Stimulated activated naive B cell treated with anti-CD40 and anti-IgM and Interleukin-4, amounts not matched to agents 10 μg/mL and 1 μg/mL and 100 μg/mL, for 72 hours (primary cell): Measurements from ENCODE around the gene FAM240B.

Source experiments
- ATAC-seq, 2 donors: fragments of 150-1000 bp; cut with Tn5 transposase; replicated peaks; 2 replicates each; pipeline ENCODE4 v1.10.0; 2021; ENCODE audit warnings: moderate library complexity in 1 of 2
- DNase-seq: peaks from one replicate; pipeline ENCODE4 v3.0.0; 2021
- H3K27ac Mint-ChIP-seq: one replicate; pipeline ENCODE4 v1.8.0; 2022; ENCODE audit warnings: mild to moderate bottlenecking, mixed read lengths
- H3K27me3 Mint-ChIP-seq, 2 donors: one replicate each; pipeline ENCODE4 v1.8.0; 2022; ENCODE audit warnings: mixed read lengths in 2 of 2
- H3K36me3 Mint-ChIP-seq, 2 donors: one replicate each; pipeline ENCODE4 v1.8.0; 2022; ENCODE audit warnings: mixed read lengths in 2 of 2, mild to moderate bottlenecking in 1 of 2
- H3K4me1 Mint-ChIP-seq, 2 donors: one replicate each; pipeline ENCODE4 v1.8.0; 2022; ENCODE audit warnings: mixed read lengths in 2 of 2, mild to moderate bottlenecking in 1 of 2
- H3K4me3 Mint-ChIP-seq, 2 donors: one replicate each; pipeline ENCODE4 v1.8.0; 2022; ENCODE audit warnings: mild to moderate bottlenecking in 2 of 2, mixed read lengths in 2 of 2, moderate library complexity in 1 of 2
- H3K9me3 Mint-ChIP-seq, 2 donors: one replicate each; pipeline ENCODE4 v1.8.0; 2022; ENCODE audit warnings: mixed read lengths in 2 of 2, mild to moderate bottlenecking in 1 of 2

The FAM240B gene

DNA sequence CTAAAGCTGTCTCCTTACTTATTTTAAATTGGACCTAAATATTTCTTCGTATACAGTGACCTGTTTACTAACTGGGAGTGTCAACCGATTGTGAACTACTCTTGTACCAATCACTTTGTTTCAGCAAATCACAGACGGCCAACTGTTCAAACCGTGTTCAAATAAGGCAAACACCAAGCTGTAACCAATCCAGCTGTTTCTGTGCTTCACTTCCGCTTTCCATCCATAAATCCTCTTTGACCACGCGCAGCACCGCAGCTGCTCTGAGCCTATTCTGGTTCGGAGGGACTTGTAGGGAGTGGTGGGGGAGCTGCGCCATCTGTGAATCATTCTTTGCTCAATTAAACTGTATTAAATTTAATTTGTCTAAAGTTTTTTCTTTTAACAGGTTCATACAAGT lies 4.8 kb upstream of the FAM240B start:
- Mint-ChIP-seq H3K4me1 (no peaks in the 10 kb centered on the region), H3K27me3 (peaks cover 7 to 9% of the 10 kb centered on the region in 2 donors), H3K9me3 (no peaks in the 10 kb centered on the region), H3K27ac (no peak overlapping the region), H3K4me3 (no peak overlapping the region), H3K36me3 (no peaks in the 10 kb centered on the region)
- no peak for DNase-seq
- no peak for ATAC-seq

DNA sequence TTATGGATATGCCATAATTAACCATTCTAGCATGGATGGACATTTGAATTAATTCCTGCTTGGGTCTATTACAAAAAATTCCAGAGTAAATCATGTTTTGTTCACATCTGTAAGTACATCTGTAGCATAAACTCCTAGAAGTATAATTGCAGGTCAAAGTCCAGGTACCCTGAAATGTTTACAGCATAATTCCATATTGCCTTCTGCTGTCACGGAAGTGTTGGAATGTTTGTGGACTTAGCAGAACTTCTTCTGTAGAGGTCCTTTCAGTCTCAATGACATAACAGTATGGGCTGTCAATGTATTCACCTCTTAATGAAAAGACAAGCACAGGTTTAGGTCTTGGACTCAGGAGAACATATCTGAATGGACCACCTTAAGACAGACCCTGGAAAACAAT lies 1.8 kb downstream of the FAM240B start:
- H3K9me3 Mint-ChIP-seq: no peaks in the 10 kb centered on the region
- H3K36me3 Mint-ChIP-seq: no peaks in the 10 kb centered on the region
- H3K4me3 Mint-ChIP-seq: no peak overlapping the region
- no peaks in the 10 kb centered on the region for H3K4me1 Mint-ChIP-seq
- peaks cover 0 to 8% of the 10 kb centered on the region in 2 donors for H3K27me3 Mint-ChIP-seq
- no peak overlapping the region for H3K27ac Mint-ChIP-seq
- no peak for ATAC-seq
- no peak for DNase-seq

DNA sequence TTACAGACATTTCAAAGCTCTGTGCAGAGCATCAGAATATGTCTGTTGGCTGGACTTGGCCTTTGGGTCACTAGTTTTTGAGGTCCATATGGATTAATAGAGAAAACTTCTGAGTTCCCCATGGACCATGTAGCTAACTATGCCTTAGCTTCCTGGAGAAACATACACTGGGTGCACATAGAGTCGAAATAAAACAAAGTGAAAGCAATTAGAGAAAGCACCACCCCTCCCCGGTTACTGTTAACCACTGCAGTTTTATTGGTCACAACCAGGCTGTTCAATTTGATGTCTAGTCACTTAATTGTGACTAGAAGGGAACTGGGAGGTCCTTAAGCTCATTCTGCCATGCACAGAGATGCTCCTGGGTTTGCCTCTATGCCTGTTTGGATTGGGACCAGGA lies 4.2 kb downstream of the FAM240B start:
- H3K36me3 Mint-ChIP-seq: no peaks in the 10 kb centered on the region
- no peaks in the 10 kb centered on the region for H3K4me1 Mint-ChIP-seq
- no peaks in the 10 kb centered on the region for H3K9me3 Mint-ChIP-seq
- DNase-seq (no peak), ATAC-seq (no peak)
- H3K27ac Mint-ChIP-seq: no peak overlapping the region
- H3K4me3 Mint-ChIP-seq: no peak overlapping the region
- peaks cover 10 to 20% of the 10 kb centered on the region in 2 donors for H3K27me3 Mint-ChIP-seq

DNA sequence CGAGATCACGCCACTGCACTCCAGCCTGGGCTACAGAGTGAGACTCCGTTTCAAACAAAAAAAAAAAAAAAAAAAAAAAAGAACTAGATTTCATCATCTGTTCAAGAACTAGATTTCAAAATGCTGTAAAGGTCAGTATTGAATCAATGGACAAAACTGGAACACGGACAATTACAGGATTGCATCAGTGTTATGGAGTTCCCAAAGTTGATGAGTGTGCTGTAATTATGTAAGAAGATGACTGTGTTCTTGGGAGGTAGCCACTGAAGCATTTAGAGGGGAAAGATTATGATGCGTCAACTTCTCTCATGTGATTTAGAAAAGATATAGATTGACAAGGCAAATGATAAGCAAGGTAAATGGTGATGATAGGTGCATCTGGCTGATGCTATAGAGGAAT lies 6.5 kb downstream of the FAM240B start:
- H3K27ac Mint-ChIP-seq: no peak overlapping the region
- peaks cover 10 to 20% of the 10 kb centered on the region in 2 donors for H3K27me3 Mint-ChIP-seq
- H3K9me3 Mint-ChIP-seq: no peaks in the 10 kb centered on the region
- H3K4me3 Mint-ChIP-seq: no peak overlapping the region
- DNase-seq (no peak), ATAC-seq (no peak)
- no peaks in the 10 kb centered on the region for H3K36me3 Mint-ChIP-seq
- H3K4me1 Mint-ChIP-seq: no peaks in the 10 kb centered on the region

DNA sequence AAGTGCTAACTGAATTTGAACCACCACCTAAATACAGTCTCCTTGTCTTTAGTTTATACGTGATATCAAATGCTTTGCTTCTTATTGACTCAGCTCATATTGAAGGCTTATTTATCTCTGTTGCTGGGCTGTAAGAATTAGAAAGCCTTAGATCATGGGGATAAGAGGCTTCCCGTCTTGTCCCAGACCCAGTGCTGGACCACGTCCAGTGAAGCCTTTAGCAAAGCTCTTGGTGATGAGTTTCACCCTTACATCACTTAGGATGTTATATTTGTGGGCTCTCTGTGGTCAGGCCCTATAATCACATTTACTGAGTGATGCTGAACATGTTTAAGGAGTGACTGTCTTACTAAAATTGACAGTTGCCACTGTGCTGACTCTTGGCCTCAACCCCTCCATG lies 11.2 kb downstream of the FAM240B start:
- Mint-ChIP-seq H3K27me3 (peaks cover 13 to 16% of the 10 kb centered on the region in 2 donors), H3K4me1 (no peaks in the 10 kb centered on the region), H3K9me3 (no peaks in the 10 kb centered on the region), H3K27ac (no peak overlapping the region), H3K4me3 (no peak overlapping the region), H3K36me3 (no peaks in the 10 kb centered on the region)
- ATAC-seq (no peak), DNase-seq (no peak)

DNA sequence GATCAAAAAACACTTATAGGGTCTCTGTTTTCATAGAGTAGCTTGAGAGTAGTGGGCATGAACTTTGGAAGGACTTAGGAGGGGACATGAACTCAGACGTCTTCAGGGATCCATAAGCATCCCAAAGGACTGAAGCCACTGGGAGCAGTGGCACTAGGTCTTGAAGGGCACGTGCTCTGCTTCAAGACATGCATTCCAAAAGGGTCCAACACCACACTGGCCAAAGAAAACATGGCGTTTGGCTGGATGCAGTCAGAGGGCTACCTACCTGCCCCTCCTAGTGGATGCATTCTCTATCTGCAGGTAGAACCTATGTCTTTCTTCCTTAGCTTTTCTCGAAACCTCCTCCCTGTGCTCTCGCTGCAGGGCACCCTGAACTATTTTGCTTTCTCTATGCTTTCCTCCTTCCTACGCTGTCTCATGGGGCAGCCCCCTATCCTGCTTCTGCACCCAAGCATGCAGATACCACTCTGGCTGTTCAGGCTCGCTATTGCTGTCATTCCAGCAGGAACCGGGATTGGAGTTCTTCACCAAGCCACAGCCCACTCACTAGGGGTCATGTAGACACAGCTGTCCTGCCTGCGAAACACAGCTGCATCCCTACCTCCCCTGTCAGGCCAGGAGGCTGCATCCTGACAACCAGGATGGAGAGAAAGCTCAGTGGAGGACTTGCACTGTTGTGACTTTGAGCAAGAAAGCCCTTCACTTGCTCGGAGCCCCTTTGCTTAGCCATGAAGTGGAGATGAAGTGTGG lies 11.9 kb downstream of the FAM240B start:
- H3K36me3 Mint-ChIP-seq: no peaks in the 10 kb centered on the region
- H3K4me3 Mint-ChIP-seq: no peak overlapping the region
- peaks cover 0 to 6% of the 10 kb centered on the region in 2 donors for H3K9me3 Mint-ChIP-seq
- H3K4me1 Mint-ChIP-seq: no peaks in the 10 kb centered on the region
- peaks cover 12 to 20% of the 10 kb centered on the region in 2 donors for H3K27me3 Mint-ChIP-seq
- DNase-seq: no peak
- no peak overlapping the region for H3K27ac Mint-ChIP-seq
- ATAC-seq: peak; percentile 44 to 47

DNA sequence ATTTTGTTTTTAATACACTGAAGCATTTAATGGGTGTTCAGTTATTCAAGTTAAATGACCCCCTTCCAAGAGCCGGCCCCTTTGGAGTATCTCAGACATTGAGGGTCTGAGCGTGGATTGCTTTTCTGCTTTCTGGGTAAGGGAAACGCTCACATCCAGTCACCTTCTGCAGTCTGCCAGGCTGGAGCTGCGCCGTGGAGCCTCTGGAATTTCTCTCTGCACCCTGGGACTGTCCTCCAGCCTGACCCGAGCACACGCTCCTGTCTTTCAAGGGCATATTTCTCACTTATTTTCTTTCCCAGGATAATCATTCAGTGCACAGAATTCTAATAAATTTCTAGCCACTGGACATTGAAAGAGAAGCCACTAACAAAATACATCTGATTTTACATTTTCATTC lies 13.4 kb downstream of the FAM240B start:
- H3K9me3 Mint-ChIP-seq: peaks cover 0 to 7% of the 10 kb centered on the region in 2 donors
- DNase-seq: no peak
- no peak overlapping the region for H3K4me3 Mint-ChIP-seq
- no peaks in the 10 kb centered on the region for H3K4me1 Mint-ChIP-seq
- ATAC-seq: no peak
- H3K27me3 Mint-ChIP-seq: peaks cover 6 to 15% of the 10 kb centered on the region in 2 donors
- H3K27ac Mint-ChIP-seq: no peak overlapping the region
- no peaks in the 10 kb centered on the region for H3K36me3 Mint-ChIP-seq

DNA sequence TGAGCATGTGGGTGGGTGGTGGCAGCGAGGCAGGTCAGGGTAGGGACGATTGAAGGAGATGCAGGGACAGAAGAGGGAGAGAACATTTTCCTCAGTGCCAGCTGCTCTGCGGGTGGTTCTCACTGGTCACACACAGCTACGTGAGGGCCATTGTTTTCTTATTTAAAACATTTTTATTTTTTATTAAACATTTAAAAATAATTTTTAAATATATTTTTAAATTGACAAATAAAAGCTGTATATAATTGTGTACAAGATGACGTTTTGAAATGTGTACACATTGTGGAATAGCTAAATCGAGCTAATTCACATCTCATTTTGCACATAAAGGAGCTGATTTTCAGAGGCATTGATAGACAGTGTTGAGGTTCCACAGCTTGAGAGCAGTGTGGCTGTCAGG lies 14.0 kb downstream of the FAM240B start:
- DNase-seq: no peak
- peaks cover 0 to 7% of the 10 kb centered on the region in 2 donors for H3K9me3 Mint-ChIP-seq
- peaks cover under 1 to 13% of the 10 kb centered on the region in 2 donors for H3K27me3 Mint-ChIP-seq
- no peaks in the 10 kb centered on the region for H3K36me3 Mint-ChIP-seq
- H3K27ac Mint-ChIP-seq: no peak overlapping the region
- no peak for ATAC-seq
- H3K4me3 Mint-ChIP-seq: no peak overlapping the region
- H3K4me1 Mint-ChIP-seq: peaks cover 0 to 2% of the 10 kb centered on the region in 2 donors

DNA sequence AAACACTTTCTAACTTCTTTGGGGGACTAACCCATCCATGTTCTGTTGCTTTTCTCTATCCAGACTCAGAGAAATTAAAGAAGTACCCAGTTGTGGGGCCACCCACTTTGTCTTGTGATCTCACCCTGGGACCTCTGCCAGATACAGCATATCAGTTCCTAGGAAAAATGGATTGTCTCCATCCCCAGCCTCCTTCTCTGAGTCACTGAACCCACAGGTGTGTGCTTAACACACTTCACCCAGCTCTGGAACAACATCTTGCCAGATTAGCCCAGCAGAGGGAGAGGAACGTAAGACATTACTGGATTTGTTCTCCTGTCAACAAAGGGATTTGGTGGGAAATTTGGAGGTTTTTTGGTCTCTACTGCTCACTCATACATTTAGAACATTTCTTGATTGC lies 19.2 kb downstream of the FAM240B start:
- peaks cover 0 to 7% of the 10 kb centered on the region in 2 donors for H3K9me3 Mint-ChIP-seq
- H3K4me1 Mint-ChIP-seq: peaks cover 9 to 15% of the 10 kb centered on the region in 2 donors
- DNase-seq (no peak), ATAC-seq (no peak)
- peaks cover 0 to 14% of the 10 kb centered on the region in 2 donors for H3K27me3 Mint-ChIP-seq
- no peak overlapping the region for H3K4me3 Mint-ChIP-seq
- H3K36me3 Mint-ChIP-seq: no peaks in the 10 kb centered on the region
- H3K27ac Mint-ChIP-seq: no peak overlapping the region

DNA sequence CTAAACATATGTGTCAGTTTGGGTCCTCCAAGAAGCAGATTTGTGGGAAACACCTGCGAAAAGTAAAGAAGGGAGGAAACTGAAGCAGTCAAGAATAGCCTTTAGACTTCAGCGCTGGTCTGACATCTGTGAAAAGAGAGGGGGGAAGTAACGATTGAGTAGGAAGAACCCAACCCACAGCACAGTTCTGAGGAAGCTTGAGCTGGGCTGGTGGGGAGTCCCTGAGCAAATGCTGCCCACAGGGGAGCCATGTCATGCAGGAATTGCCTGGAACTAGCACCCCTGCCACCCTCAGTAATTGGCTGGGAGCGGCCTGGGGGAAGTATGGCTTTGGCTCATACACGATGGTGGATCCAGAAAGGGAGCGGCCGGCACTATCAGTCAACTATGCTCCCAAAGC lies 20.6 kb downstream of the FAM240B start:
- DNase-seq (peak; percentile 22), ATAC-seq (peak; percentile 93 to 98)
- peaks cover 9 to 15% of the 10 kb centered on the region in 2 donors for H3K4me1 Mint-ChIP-seq
- no peaks in the 10 kb centered on the region for H3K36me3 Mint-ChIP-seq
- H3K27me3 Mint-ChIP-seq: peaks cover 0 to 11% of the 10 kb centered on the region in 2 donors
- peak overlapping the region; percentile 4 for H3K27ac Mint-ChIP-seq
- peaks cover 0 to 7% of the 10 kb centered on the region in 2 donors for H3K9me3 Mint-ChIP-seq
- H3K4me3 Mint-ChIP-seq: no peak overlapping the region

DNA sequence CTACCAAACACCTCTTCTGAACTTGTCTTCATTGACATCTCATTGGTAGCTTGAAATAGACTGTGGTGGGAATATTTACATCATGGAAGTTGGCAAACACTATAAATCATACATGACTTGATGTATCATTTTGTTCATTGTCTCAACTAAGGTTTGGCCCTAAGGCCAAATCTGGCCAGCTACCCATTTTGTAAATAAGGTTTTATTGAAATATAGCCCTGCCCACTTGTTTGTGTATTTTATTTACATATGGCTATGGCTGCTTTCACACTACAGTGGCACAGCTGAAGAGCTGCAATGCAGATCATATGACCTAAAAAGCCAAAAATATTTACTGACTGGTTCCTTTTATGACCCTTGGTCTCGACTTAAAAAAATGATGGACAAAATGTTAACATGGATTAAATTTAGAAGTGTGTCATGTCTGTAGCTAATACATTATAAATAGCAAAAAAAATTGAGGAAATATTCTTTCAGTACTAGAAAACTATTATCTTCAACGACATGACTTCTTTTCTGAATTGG lies 22.1 kb downstream of the FAM240B start:
- ATAC-seq (no peak), DNase-seq (no peak)
- Mint-ChIP-seq H3K27ac (no peak overlapping the region), H3K27me3 (peaks cover 0 to 15% of the 10 kb centered on the region in 2 donors), H3K4me1 (peaks cover 9 to 15% of the 10 kb centered on the region in 2 donors), H3K36me3 (no peaks in the 10 kb centered on the region), H3K4me3 (no peak overlapping the region), H3K9me3 (no peaks in the 10 kb centered on the region)

DNA sequence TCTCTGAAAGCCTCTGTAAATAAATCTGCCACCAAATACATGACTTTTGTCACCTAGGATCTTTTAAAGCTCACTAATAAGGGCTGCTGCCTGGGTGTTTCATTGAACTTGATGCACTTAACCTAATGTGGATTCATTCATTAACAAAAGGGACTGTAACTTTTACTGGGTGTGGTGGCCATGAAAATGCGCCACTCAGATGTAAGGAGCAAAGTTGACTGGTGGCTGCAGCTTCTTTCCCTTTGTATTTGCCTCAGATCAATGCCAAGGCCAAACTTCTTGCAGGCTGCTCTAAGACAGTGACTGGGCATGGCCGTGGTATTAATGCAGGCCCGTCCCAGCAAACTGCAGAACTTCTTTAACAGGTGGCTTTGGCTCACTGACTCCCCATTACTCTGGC lies 22.9 kb downstream of the FAM240B start:
- Mint-ChIP-seq H3K4me3 (no peak overlapping the region), H3K27ac (no peak overlapping the region), H3K36me3 (no peaks in the 10 kb centered on the region), H3K27me3 (peaks cover 0 to 15% of the 10 kb centered on the region in 2 donors), H3K4me1 (peaks cover 9 to 15% of the 10 kb centered on the region in 2 donors), H3K9me3 (no peaks in the 10 kb centered on the region)
- ATAC-seq (no peak), DNase-seq (no peak)

DNA sequence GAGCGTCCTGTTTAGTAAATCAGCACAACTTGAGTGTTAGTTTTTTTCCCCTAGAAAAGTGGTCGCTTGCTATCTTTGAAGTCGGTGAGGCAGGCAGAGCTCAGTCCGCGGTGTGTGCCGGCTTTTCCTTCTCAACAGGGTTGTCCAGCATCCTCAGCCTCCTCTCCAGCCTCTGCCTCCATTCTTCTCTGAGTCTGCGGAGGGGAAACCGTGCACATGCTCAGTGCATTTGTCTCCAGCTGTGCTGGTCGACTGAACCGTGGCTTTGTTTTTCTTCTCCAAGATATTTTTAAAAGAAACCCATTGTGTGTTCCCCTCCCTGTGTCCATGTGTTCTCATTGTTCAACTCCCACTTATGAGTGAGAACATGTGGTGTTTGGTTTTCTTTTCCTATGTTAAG lies 25.3 kb downstream of the FAM240B start:
- no peaks in the 10 kb centered on the region for H3K36me3 Mint-ChIP-seq
- no peak for ATAC-seq
- no peak overlapping the region for H3K4me3 Mint-ChIP-seq
- no peak for DNase-seq
- H3K9me3 Mint-ChIP-seq: no peaks in the 10 kb centered on the region
- H3K27me3 Mint-ChIP-seq: peaks cover 6 to 11% of the 10 kb centered on the region in 2 donors
- H3K27ac Mint-ChIP-seq: no peak overlapping the region
- H3K4me1 Mint-ChIP-seq: peaks cover 3 to 11% of the 10 kb centered on the region in 2 donors

DNA sequence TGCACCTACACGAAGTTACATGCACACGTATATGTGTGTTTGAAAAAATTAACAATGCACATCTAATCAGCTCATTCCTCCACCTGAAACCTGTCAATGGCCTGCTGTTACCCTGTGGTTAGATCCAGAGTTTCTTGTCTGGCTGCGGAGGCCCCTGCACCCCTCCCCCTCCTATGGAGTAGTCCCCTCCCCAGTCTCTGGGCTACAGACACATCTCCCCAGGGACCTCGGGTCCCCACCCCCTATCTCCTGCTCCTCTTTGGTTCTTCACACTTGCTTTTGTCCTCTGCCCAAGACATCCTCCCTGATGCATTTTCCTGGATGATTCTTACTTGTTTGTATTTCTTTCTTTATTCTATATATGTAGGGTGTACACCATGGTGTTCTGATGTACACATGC lies 27.2 kb downstream of the FAM240B start:
- Mint-ChIP-seq H3K4me1 (no peaks in the 10 kb centered on the region), H3K36me3 (no peaks in the 10 kb centered on the region)

DNA sequence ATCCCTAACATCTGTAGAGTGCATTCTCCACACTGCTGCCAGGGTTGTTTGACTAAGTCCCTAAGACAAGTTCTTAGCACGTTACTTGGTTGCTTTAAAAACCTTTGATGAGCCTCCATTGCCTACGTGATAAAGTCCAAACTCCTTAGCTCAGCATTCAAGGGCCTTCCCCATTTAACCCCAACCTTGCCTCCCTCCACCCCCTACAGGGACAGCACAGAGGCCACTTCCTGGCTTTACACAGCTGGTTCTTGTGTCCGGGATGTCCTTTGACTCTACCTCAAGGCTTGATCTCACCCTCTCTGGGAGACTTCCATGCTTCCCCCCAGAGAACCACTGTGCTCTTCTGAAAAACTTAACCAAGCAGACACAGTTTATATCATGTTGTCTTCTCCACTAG lies 29.4 kb downstream of the FAM240B start:
- no peaks in the 10 kb centered on the region for H3K9me3 Mint-ChIP-seq
- DNase-seq (no peak), ATAC-seq (no peak)
- H3K4me1 Mint-ChIP-seq: peaks cover 0 to 1% of the 10 kb centered on the region in 2 donors
- no peak overlapping the region for H3K4me3 Mint-ChIP-seq
- H3K27ac Mint-ChIP-seq: no peak overlapping the region
- H3K27me3 Mint-ChIP-seq: peaks cover 17% of the 10 kb centered on the region in 2 donors
- H3K36me3 Mint-ChIP-seq: no peaks in the 10 kb centered on the region

More for the DNA sequence above, 27.2 kb downstream of the FAM240B start:
- no peaks in the 10 kb centered on the region for H3K9me3 Mint-ChIP-seq
- DNase-seq (no peak), ATAC-seq (no peak)
- H3K27me3 Mint-ChIP-seq: peaks cover 11 to 13% of the 10 kb centered on the region in 2 donors
- H3K4me3 Mint-ChIP-seq: no peak overlapping the region
- H3K27ac Mint-ChIP-seq: no peak overlapping the region
